H9 (cell line): ENCODE data around the gene PRR30. TPM values are rescaled to one million over a fixed set of nuclear protein-coding genes. Genes with fewer than 3 reads are reported as not detected.

Source experiments
- DNase-seq: peaks from one replicate; pipeline ENCODE4 v3.0.0-alpha.2; 2017
- H2AFZ ChIP-seq: one replicate; pipeline ENCODE4 v1.6.1; 2013; ENCODE audit warnings: mild to moderate bottlenecking, low read length, control low read depth, moderate library complexity
- H2AK5ac ChIP-seq: 2 replicates; pipeline ENCODE4 v1.6.1; 2013; ENCODE audit warnings: low read length, control low read depth, mixed read lengths; ENCODE audit not compliant: insufficient read length
- H2BK120ac ChIP-seq: one replicate; pipeline ENCODE4 v1.6.1; 2013; ENCODE audit warnings: low read depth, mild to moderate bottlenecking, low read length, control low read depth, inconsistent platforms; ENCODE audit not compliant: poor library complexity, severe bottlenecking
- H2BK12ac ChIP-seq: 2 replicates; pipeline ENCODE4 v1.6.1; 2013; ENCODE audit warnings: low read length, control low read depth, mixed read lengths, low read depth; ENCODE audit not compliant: insufficient read length
- H2BK15ac ChIP-seq: 2 replicates; pipeline ENCODE4 v1.6.1; 2013; ENCODE audit warnings: low read depth, low read length, control low read depth
- H2BK20ac ChIP-seq: one replicate; pipeline ENCODE4 v1.6.1; 2013; ENCODE audit warnings: low read depth, mild to moderate bottlenecking, low read length, control low read depth, inconsistent platforms; ENCODE audit not compliant: poor library complexity, severe bottlenecking
- H2BK5ac ChIP-seq: 2 replicates; pipeline ENCODE4 v1.6.1; 2013; ENCODE audit warnings: low read length, control low read depth, mixed read lengths; ENCODE audit not compliant: insufficient read length
- H3K14ac ChIP-seq: 2 replicates; pipeline ENCODE4 v1.6.1; 2013; ENCODE audit warnings: low read length, control low read depth; ENCODE audit not compliant: insufficient read depth
- H3K18ac ChIP-seq: 2 replicates; pipeline ENCODE4 v1.6.1; 2013; ENCODE audit warnings: low read depth, mild to moderate bottlenecking, mixed read lengths, low read length, control low read depth; ENCODE audit not compliant: insufficient read length
- H3K23ac ChIP-seq: 2 replicates; pipeline ENCODE4 v1.6.1; 2013; ENCODE audit warnings: low read length, control low read depth, mixed read lengths, low read depth; ENCODE audit not compliant: insufficient read length
- H3K23me2 ChIP-seq: 2 replicates; pipeline ENCODE4 v1.6.1; 2013; ENCODE audit warnings: low read depth, mild to moderate bottlenecking, mixed read lengths, low read length, control low read depth; ENCODE audit not compliant: insufficient read length, poor library complexity, severe bottlenecking
- H3K27ac ChIP-seq: 2 replicates; pipeline ENCODE4 v1.5.1; 2013; ENCODE audit warnings: low read length, control low read depth, mixed read lengths, low read depth; ENCODE audit not compliant: insufficient read length
- H3K27me3 ChIP-seq: 2 replicates; pipeline ENCODE4 v1.6.1; 2013; ENCODE audit warnings: low read length, control low read depth, inconsistent platforms; ENCODE audit not compliant: insufficient read depth
- H3K4ac ChIP-seq: 2 replicates; pipeline ENCODE4 v1.6.1; 2013; ENCODE audit warnings: low read depth, mild to moderate bottlenecking, control low read depth, inconsistent platforms, low read length, moderate library complexity
- H3K4me1 ChIP-seq: 2 replicates; pipeline ENCODE4 v1.6.1; 2013; ENCODE audit warnings: low read length, control low read depth, inconsistent platforms; ENCODE audit not compliant: insufficient read depth
- H3K4me2 ChIP-seq: 2 replicates; pipeline ENCODE4 v1.6.1; 2013; ENCODE audit warnings: low read length, control low read depth, mixed read lengths; ENCODE audit not compliant: insufficient read length, insufficient read depth
- H3K56ac ChIP-seq: 2 replicates; pipeline ENCODE4 v1.6.1; 2013; ENCODE audit warnings: low read depth, mild to moderate bottlenecking, mixed read lengths, low read length, control low read depth; ENCODE audit not compliant: insufficient read length
- H3K79me1 ChIP-seq: 2 replicates; pipeline ENCODE4 v1.6.1; 2013; ENCODE audit warnings: low read depth, mild to moderate bottlenecking, moderate library complexity, low read length, control low read depth, inconsistent platforms; ENCODE audit not compliant: insufficient read depth, poor library complexity, severe bottlenecking
- H3K79me2 ChIP-seq: 2 replicates; pipeline ENCODE4 v1.6.1; 2013; ENCODE audit warnings: low read length, control low read depth, inconsistent platforms; ENCODE audit not compliant: insufficient read depth
- H3K9ac ChIP-seq: 2 replicates; pipeline ENCODE4 v1.6.1; 2013; ENCODE audit warnings: low read length, control low read depth, mixed read lengths; ENCODE audit not compliant: insufficient read length; ENCODE audit errors: extremely low read depth
- H3K9me3 ChIP-seq: one replicate; pipeline ENCODE4 v1.6.1; 2013; ENCODE audit warnings: low read depth, low read length, inconsistent platforms; ENCODE audit not compliant: control insufficient read depth
- H3T11ph ChIP-seq: one replicate; pipeline ENCODE4 v1.6.1; 2013; ENCODE audit warnings: mild to moderate bottlenecking, low read length, control low read depth, inconsistent platforms
- H4K20me1 ChIP-seq: one replicate; pipeline ENCODE4 v1.6.1; 2013; ENCODE audit not compliant: control insufficient read depth, insufficient read length, insufficient read depth
- H4K5ac ChIP-seq: 2 replicates; pipeline ENCODE4 v1.6.1; 2013; ENCODE audit warnings: low read depth, mild to moderate bottlenecking, mixed read lengths, low read length, control low read depth; ENCODE audit not compliant: insufficient read length
- H4K8ac ChIP-seq: replicated peaks from 2 replicates; pipeline ENCODE4 v1.6.1; 2013; ENCODE audit warnings: low read length, control low read depth, mixed read lengths, low read depth; ENCODE audit not compliant: insufficient read length
- H4K91ac ChIP-seq: 2 replicates; pipeline ENCODE4 v1.6.1; 2013; ENCODE audit warnings: low read depth, mild to moderate bottlenecking, moderate library complexity, mixed read lengths, low read length, control low read depth; ENCODE audit not compliant: insufficient read length
- H3K27ac Mint-ChIP-seq, 3 experiments: 2 replicates in 2 of 3; 3 replicates in 1 of 3; pipeline ENCODE4 v1.8.0; 2020 to 2021; ENCODE audit warnings: mixed read lengths in 3 of 3, mild to moderate bottlenecking in 1 of 3, moderate library complexity in 1 of 3
- H3K27me3 Mint-ChIP-seq: 2 replicates; pipeline ENCODE4 v1.8.0; 2021; ENCODE audit warnings: low read depth, mild to moderate bottlenecking, moderate library complexity, mixed read lengths
- H3K36me3 Mint-ChIP-seq, 3 experiments: 2 replicates in 2 of 3; 3 replicates in 1 of 3; pipeline ENCODE4 v1.8.0; 2020 to 2021; ENCODE audit warnings: low read depth in 3 of 3, mixed read lengths in 3 of 3; ENCODE audit not compliant: insufficient read depth in 1 of 3
- H3K4me1 Mint-ChIP-seq, 2 experiments: 2 replicates each; pipeline ENCODE4 v1.8.0; 2020; ENCODE audit warnings: mixed read lengths in 2 of 2
- H3K4me3 Mint-ChIP-seq, 2 experiments: 2 replicates in 1 of 2; 3 replicates in 1 of 2; pipeline ENCODE4 v1.8.0; 2020 to 2021; ENCODE audit warnings: mild to moderate bottlenecking in 2 of 2, mixed read lengths in 2 of 2, moderate library complexity in 1 of 2
- H3K9me3 Mint-ChIP-seq, 2 experiments: 2 replicates in 1 of 2; 3 replicates in 1 of 2; pipeline ENCODE4 v1.8.0; 2020; ENCODE audit warnings: mild to moderate bottlenecking in 2 of 2, mixed read lengths in 2 of 2, moderate library complexity in 1 of 2
- CTCF ChIP-seq: fragments of 200-600 bp; sonication (generic); conservative IDR thresholded peaks from 3 replicates; pipeline ENCODE4 v1.8.0; 2021; ENCODE audit warnings: antibody characterized with exemption, mild to moderate bottlenecking
- WGBS: extraction: QIAGEN DNeasy Blood & Tissue Kit; methylation state at CpG from one replicate; pipeline ENCODE4 v1.1.7; 2013; ENCODE audit warnings: missing lambda C conversion rate, low lambda C conversion rate, mixed read lengths; ENCODE audit not compliant: insufficient read length; ENCODE audit errors: extremely low coverage; 5-methylcytosine and 5-hydroxymethylcytosine counted together
- total RNA-seq: library from RNA; stranded (reverse); gene quantifications from 2 replicates; pipeline ENCODE4 v1.2.1, GENCODE V29; 2021

PRR30 gene
- total RNA-seq, 1 experiment from 2014 or later: not detected

- H3K9me3 Mint-ChIP-seq: peaks cover 0 to 2% of the 10 kb centered on the region in 2 experiments; a peak in 2 of 5 replicates
- H3K27ac Mint-ChIP-seq: peak overlapping the region in 1 of 3 experiments; percentile 33; a peak in 1 of 7 replicates
- H3K4ac ChIP-seq: no peak overlapping the region
- peak overlapping the region; percentile 72 for H4K91ac ChIP-seq
- H3K14ac ChIP-seq: no peak overlapping the region
- no peak overlapping the region for H3T11ph ChIP-seq
- H4K8ac ChIP-seq: no peak overlapping the region
- H4K5ac ChIP-seq: no peak overlapping the region
- no peaks in the 10 kb centered on the region for H3K23me2 ChIP-seq
- no peak overlapping the region for H3K23ac ChIP-seq
- no peak overlapping the region for H2AFZ ChIP-seq
- H3K56ac ChIP-seq: no peak overlapping the region
- H3K79me1 ChIP-seq: no peaks in the 10 kb centered on the region
- H3K27ac ChIP-seq: no peak overlapping the region
- no peaks in the 10 kb centered on the region for H3K36me3 Mint-ChIP-seq
- H3K18ac ChIP-seq: no peak overlapping the region
- TF ChIP-seq CTCF: peak; percentile 36; the same call in 2 of the 3 replicates
- H3K27me3 Mint-ChIP-seq: peaks cover 2% of the 10 kb centered on the region; the same call in 1 of the 2 replicates
- H3K9me3 ChIP-seq: no peaks in the 10 kb centered on the region
- no peak overlapping the region for H3K4me2 ChIP-seq
- H4K20me1 ChIP-seq: no peaks in the 10 kb centered on the region
- no peaks in the 10 kb centered on the region for H3K79me2 ChIP-seq
- no peak overlapping the region for H2BK15ac ChIP-seq
- H2AK5ac ChIP-seq: no peak overlapping the region
- peaks cover 0 to 2% of the 10 kb centered on the region in 2 experiments; a peak in 1 of 4 replicates for H3K4me1 Mint-ChIP-seq
- no peak overlapping the region for H2BK120ac ChIP-seq
- H3K4me1 ChIP-seq: no peaks in the 10 kb centered on the region
- H2BK12ac ChIP-seq: no peak overlapping the region
- DNase-seq: peak; percentile 65
- no peak overlapping the region for H2BK5ac ChIP-seq
- no peak overlapping the region for H2BK20ac ChIP-seq
- H3K9ac ChIP-seq: no peak overlapping the region
- no peak overlapping the region for H3K4me3 Mint-ChIP-seq
- no peaks in the 10 kb centered on the region for H3K27me3 ChIP-seq
- WGBS: no CpG with 5 or more reads among the region's 8 CpGs
These were observed 13.0 kb upstream of the PRR30 start for GRCh38 chr2:27152102-27152795.
